Neuron (in vitro differentiated cells): ENCODE data around the gene PIGH.
"Not testable (repeated sequence)": the region's sequence is repeated elsewhere in the genome, so short reads cannot be mapped to it uniquely, and the experiment has no call there.

Source experiments
- H2AFZ ChIP-seq: one replicate; pipeline ENCODE4 v1.6.1; 2013; ENCODE audit warnings: low read depth, mild to moderate bottlenecking, inconsistent platforms, low read length, moderate library complexity
- H3K27me3 ChIP-seq: one replicate; pipeline ENCODE4 v1.6.1; 2013; ENCODE audit warnings: low read length; ENCODE audit not compliant: insufficient read depth
- H3K36me3 ChIP-seq: one replicate; pipeline ENCODE4 v1.6.1; 2013; ENCODE audit warnings: low read length; ENCODE audit not compliant: insufficient read depth
- H3K4me1 ChIP-seq: one replicate; pipeline ENCODE4 v1.6.1; 2013; ENCODE audit warnings: low read length; ENCODE audit not compliant: insufficient read depth
- H3K4me3 ChIP-seq: 2 replicates; pipeline ENCODE4 v1.5.1; 2013; ENCODE audit warnings: mild to moderate bottlenecking, low read length, moderate library complexity
- H3K9me3 ChIP-seq: one replicate; pipeline ENCODE4 v1.6.1; 2013; ENCODE audit warnings: low read length

PIGH gene

GRCh38 chr14:67627519-67627918 is 27.5 kb upstream of the PIGH start:
- Histone ChIP-seq H3K36me3 (no peaks in the 10 kb centered on the region), H3K27me3 (no peaks in the 10 kb centered on the region), H3K9me3 (peaks cover 6% of the 10 kb centered on the region), H3K4me3 (no peak overlapping the region), H3K4me1 (peaks cover 3% of the 10 kb centered on the region), H2AFZ (no peak overlapping the region)

GRCh38 chr14:67626131-67626530 is 26.1 kb upstream of the PIGH start:
- not testable (repeated sequence) for H3K36me3 ChIP-seq, H3K4me1 ChIP-seq, H3K9me3 ChIP-seq, H3K27me3 ChIP-seq, H3K4me3 ChIP-seq, H2AFZ ChIP-seq

GRCh38 chr14:67623114-67623513 is 23.0 kb upstream of the PIGH start:
- Histone ChIP-seq H3K4me3 (no peak overlapping the region), H3K4me1 (peaks cover 15% of the 10 kb centered on the region), H3K27me3 (no peaks in the 10 kb centered on the region), H3K9me3 (peaks cover 6% of the 10 kb centered on the region), H2AFZ (no peak overlapping the region), H3K36me3 (no peaks in the 10 kb centered on the region)

- Histone ChIP-seq H3K4me3 (no peak overlapping the region), H3K4me1 (peaks cover 15% of the 10 kb centered on the region), H3K27me3 (no peaks in the 10 kb centered on the region), H3K36me3 (no peaks in the 10 kb centered on the region), H2AFZ (no peak overlapping the region), H3K9me3 (peaks cover 6% of the 10 kb centered on the region)
These were observed 22.6 kb upstream of the PIGH start for GRCh38 chr14:67622675-67623074.

GRCh38 chr14:67620217-67620785 is 20.2 kb upstream of the PIGH start:
- Histone ChIP-seq H3K27me3 (no peaks in the 10 kb centered on the region), H3K9me3 (peaks cover 3% of the 10 kb centered on the region), H2AFZ (peak overlapping the region; percentile 75), H3K36me3 (no peaks in the 10 kb centered on the region), H3K4me3 (peak overlapping the region; percentile 71), H3K4me1 (peaks cover 15% of the 10 kb centered on the region)

- H3K4me1 ChIP-seq = peaks cover 15% of the 10 kb centered on the region
- no peaks in the 10 kb centered on the region for H3K36me3 ChIP-seq
- H2AFZ ChIP-seq = peak within 1 kb of the TSS; percentile 75
- H3K4me3 ChIP-seq = peak within 1 kb of the TSS; percentile 71
- H3K9me3 ChIP-seq = no peaks in the 10 kb centered on the region
- H3K27me3 ChIP-seq = no peaks in the 10 kb centered on the region
These were observed 19.6 kb upstream of the PIGH start, which contains the start of gene ARG2 for GRCh38 chr14:67619446-67620216. TSS of gene ARG2 (plus strand) at chr14:67619920. CDS start at chr14:67619978, 58 bp downstream.

GRCh38 chr14:67618617-67619063 is 18.6 kb upstream of the PIGH start:
- peaks cover 15% of the 10 kb centered on the region for H3K4me1 ChIP-seq
- no peaks in the 10 kb centered on the region for H3K36me3 ChIP-seq
- no peaks in the 10 kb centered on the region for H3K9me3 ChIP-seq
- no peak overlapping the region for H3K4me3 ChIP-seq
- H2AFZ ChIP-seq = no peak overlapping the region
- H3K27me3 ChIP-seq = no peaks in the 10 kb centered on the region

GRCh38 chr14:67610491-67610890 is 10.4 kb upstream of the PIGH start:
- no peaks in the 10 kb centered on the region for H3K27me3 ChIP-seq
- H3K36me3 ChIP-seq = no peaks in the 10 kb centered on the region
- no peaks in the 10 kb centered on the region for H3K9me3 ChIP-seq
- H2AFZ ChIP-seq = no peak overlapping the region
- H3K4me3 ChIP-seq = no peak overlapping the region
- H3K4me1 ChIP-seq = no peaks in the 10 kb centered on the region

- Histone ChIP-seq H3K27me3 (no peaks in the 10 kb centered on the region), H3K4me1 (no peaks in the 10 kb centered on the region), H2AFZ (peak overlapping the region; percentile 31)
These were observed 9.7 kb upstream of the PIGH start for GRCh38 chr14:67609642-67610310.

GRCh38 chr14:67607646-67608045 is 7.6 kb upstream of the PIGH start:
- H3K36me3 ChIP-seq = no peaks in the 10 kb centered on the region
- H2AFZ ChIP-seq = no peak overlapping the region
- no peaks in the 10 kb centered on the region for H3K4me1 ChIP-seq
- H3K9me3 ChIP-seq = no peaks in the 10 kb centered on the region
- H3K4me3 ChIP-seq = no peak overlapping the region
- H3K27me3 ChIP-seq = no peaks in the 10 kb centered on the region

More at GRCh38 chr14:67609642-67610310, 9.7 kb upstream of the PIGH start:
- no peak overlapping the region for H3K4me3 ChIP-seq
- no peaks in the 10 kb centered on the region for H3K9me3 ChIP-seq
- no peaks in the 10 kb centered on the region for H3K36me3 ChIP-seq

- Histone ChIP-seq H3K36me3 (no peaks in the 10 kb centered on the region), H3K9me3 (no peaks in the 10 kb centered on the region)
These were observed 3.0 kb upstream of the PIGH start for GRCh38 chr14:67602995-67603545.

GRCh38 chr14:67602076-67602475 is 2.0 kb upstream of the PIGH start:
- H2AFZ ChIP-seq = no peak overlapping the region
- H3K27me3 ChIP-seq = no peaks in the 10 kb centered on the region
- H3K9me3 ChIP-seq = no peaks in the 10 kb centered on the region
- no peak overlapping the region for H3K4me3 ChIP-seq
- H3K4me1 ChIP-seq = peaks cover 5% of the 10 kb centered on the region
- no peaks in the 10 kb centered on the region for H3K36me3 ChIP-seq

More at GRCh38 chr14:67602995-67603545, 3.0 kb upstream of the PIGH start:
- H3K27me3 ChIP-seq = no peaks in the 10 kb centered on the region
- no peak overlapping the region for H3K4me3 ChIP-seq
- H2AFZ ChIP-seq = no peak overlapping the region
- peaks cover 5% of the 10 kb centered on the region for H3K4me1 ChIP-seq

GRCh38 chr14:67600562-67600974 is 500 bp upstream of the PIGH start:
- not testable (repeated sequence) for H3K36me3 ChIP-seq, H3K27me3 ChIP-seq, H3K9me3 ChIP-seq, H3K4me1 ChIP-seq
- peak overlapping the region; percentile 76 for H3K4me3 ChIP-seq
- H2AFZ ChIP-seq = peak overlapping the region; percentile 98
